ENCODE measurements around the gene CENPB.

DNA sequence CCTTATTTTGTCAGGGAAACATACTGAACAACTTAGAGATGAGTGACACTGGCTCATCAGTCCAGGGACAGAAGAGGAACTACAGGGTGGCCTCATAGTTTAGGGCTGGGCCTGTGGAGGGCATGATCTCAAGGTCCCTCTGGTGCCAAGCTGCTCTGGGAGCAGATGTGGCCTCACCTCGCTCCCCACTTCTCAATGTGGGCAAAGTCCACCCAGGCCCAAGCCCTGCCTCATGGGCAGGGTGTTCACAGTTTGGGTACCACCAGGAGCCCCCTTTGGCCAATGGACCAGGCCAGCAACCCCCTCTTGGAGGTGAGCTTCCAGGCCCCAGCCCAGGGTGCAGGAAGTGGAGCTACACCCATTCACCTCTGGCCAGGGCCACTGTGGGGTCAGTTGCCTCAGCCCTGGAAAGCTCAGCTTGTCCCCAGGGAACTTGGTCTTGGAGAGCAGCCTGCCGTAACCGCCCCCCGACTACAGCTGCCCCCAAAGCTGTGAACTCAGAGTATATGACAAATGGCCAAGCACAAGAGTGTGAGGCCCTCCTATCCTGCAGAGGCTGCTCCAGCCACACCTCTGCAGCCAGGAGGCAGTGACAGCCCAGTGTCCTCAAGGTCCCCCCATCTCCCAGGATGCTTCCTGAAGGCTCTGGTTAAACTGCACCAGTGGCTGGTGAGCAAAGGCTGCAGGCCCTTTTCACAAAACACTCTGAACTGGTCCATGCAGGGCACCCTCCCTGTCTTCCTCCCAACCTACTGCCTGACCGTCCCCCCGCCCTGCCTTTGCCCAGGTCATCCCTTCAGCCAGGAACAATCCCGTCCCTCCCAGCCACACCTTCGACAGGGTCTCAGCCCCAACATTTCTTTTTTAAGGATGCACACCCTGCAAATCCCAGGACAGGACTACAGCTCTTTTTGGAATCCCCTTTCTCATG is 22.6 kb downstream of the CENPB start:
- TF ChIP-seq EZH2 (IDR thresholded peaks at IDR 0.05) (no peak), POLR2AphosphoS5 (IDR thresholded peaks at IDR 0.05; ENCODE audit: borderline replicate concordance, low read depth, low read length) (no peak), FOXP2 (optimal IDR thresholded peaks at IDR 0.05; ENCODE audit: control extremely low read depth, extremely low read length, insufficient read depth) (no peak)
